Liver (tissue), 9 donors: ENCODE measurements around the gene ASPHD1. TPM values are rescaled to one million over a fixed set of nuclear protein-coding genes. Genes with fewer than 3 reads are reported as not detected.

Experiments
- DNase-seq: peaks from one replicate; pipeline ENCODE4 v3.0.0-alpha.2; 2017; ENCODE audit warnings: low spot score
- H3K27ac ChIP-seq, 2 donors: one replicate each; pipeline ENCODE4 v1.7.0; 2013; ENCODE audit warnings: inconsistent platforms in 2 of 2, low read length in 2 of 2, control low read depth in 1 of 2, low read depth in 1 of 2, mild to moderate bottlenecking in 1 of 2
- H3K27me3 ChIP-seq, 4 donors: one replicate each; pipeline versions ENCODE4 v1.6.1 to v1.7.0; 2013; ENCODE audit warnings: low read length in 3 of 4, inconsistent platforms in 1 of 4, mild to moderate bottlenecking in 1 of 4, moderate library complexity in 1 of 4; ENCODE audit not compliant: control insufficient read depth in 4 of 4, insufficient read depth in 4 of 4
- H3K36me3 ChIP-seq, 4 donors: one replicate each; pipeline versions ENCODE4 v1.6.1 to v1.7.0; 2013; ENCODE audit warnings: low read length in 3 of 4, mild to moderate bottlenecking in 3 of 4, low read depth in 1 of 4, moderate library complexity in 1 of 4; ENCODE audit not compliant: control insufficient read depth in 4 of 4, insufficient read depth in 3 of 4
- H3K4me1 ChIP-seq, 4 donors: one replicate each; pipeline versions ENCODE4 v1.6.1 to v1.7.0; 2013; ENCODE audit warnings: low read length in 3 of 4, mild to moderate bottlenecking in 3 of 4, moderate library complexity in 1 of 4; ENCODE audit not compliant: control insufficient read depth in 4 of 4, insufficient read depth in 4 of 4
- H3K4me3 ChIP-seq, 3 donors: one replicate each; pipeline versions ENCODE4 v1.6.1 to v1.7.0; 2013; ENCODE audit warnings: low read length in 3 of 3, control low read depth in 1 of 3, low read depth in 1 of 3, mild to moderate bottlenecking in 1 of 3
- H3K9ac ChIP-seq, 2 donors: one replicate each; pipeline ENCODE4 v1.7.0; 2013; ENCODE audit warnings: low read length in 2 of 2, mild to moderate bottlenecking in 2 of 2, moderate library complexity in 2 of 2, control low read depth in 1 of 2, low read depth in 1 of 2
- H3K9me3 ChIP-seq, 4 donors: one replicate each; pipeline versions ENCODE4 v1.6.1 to v1.7.0; 2013; ENCODE audit warnings: low read length in 3 of 4; ENCODE audit not compliant: control insufficient read depth in 4 of 4
- ATF3 ChIP-seq: IDR thresholded peaks from 2 replicates; pipeline ENCODE4 v1.6.1; 2016; ENCODE audit warnings: antibody characterized with exemption
- CTCF ChIP-seq: fragments of 150-350 bp; IDR thresholded peaks from 2 replicates; pipeline ENCODE4 v1.5.1; 2017; ENCODE audit warnings: improper control_type of control experiment, low read depth, low read length; ENCODE audit not compliant: missing input control
- EGR1 ChIP-seq, 2 donors: IDR thresholded peaks; 2 replicates each; pipeline ENCODE4 v1.6.1; 2016 to 2018; ENCODE audit warnings: antibody characterized with exemption in 2 of 2, low read depth in 2 of 2
- FOXA1 ChIP-seq: IDR thresholded peaks from 2 replicates; pipeline ENCODE4 v1.6.1; 2016; ENCODE audit warnings: antibody characterized with exemption
- FOXA2 ChIP-seq: IDR thresholded peaks from 2 replicates; pipeline ENCODE4 v1.6.1; 2016; ENCODE audit warnings: antibody characterized with exemption
- GABPA ChIP-seq, 2 donors: IDR thresholded peaks in 1 of 2; conservative IDR thresholded peaks in 1 of 2; 2 replicates each; pipeline ENCODE4 v1.6.1; 2016; ENCODE audit warnings: antibody characterized with exemption in 2 of 2, mild to moderate bottlenecking in 1 of 2, moderate library complexity in 1 of 2
- HNF4A ChIP-seq, 2 donors: conservative IDR thresholded peaks; 2 replicates each; pipeline ENCODE4 v1.6.1; 2016; ENCODE audit warnings: antibody characterized with exemption in 2 of 2, mild to moderate bottlenecking in 2 of 2
- HNF4G ChIP-seq: IDR thresholded peaks from 2 replicates; pipeline ENCODE4 v1.6.1; 2016; ENCODE audit warnings: antibody characterized with exemption
- JUND ChIP-seq, 2 donors: IDR thresholded peaks; 2 replicates each; pipeline ENCODE4 v1.6.1; 2016; ENCODE audit warnings: antibody characterized with exemption in 2 of 2
- MAX ChIP-seq: IDR thresholded peaks from 2 replicates; pipeline ENCODE4 v1.6.1; 2016; ENCODE audit warnings: antibody characterized with exemption
- NR2F2 ChIP-seq: IDR thresholded peaks from 2 replicates; pipeline ENCODE4 v1.6.1; 2016; ENCODE audit warnings: antibody characterized with exemption
- REST ChIP-seq: IDR thresholded peaks from 2 replicates; pipeline ENCODE4 v1.6.1; 2016; ENCODE audit warnings: antibody characterized with exemption, mild to moderate bottlenecking
- RXRA ChIP-seq, 2 donors: IDR thresholded peaks; 2 replicates each; pipeline ENCODE4 v1.6.1; 2017 to 2018; ENCODE audit warnings: antibody characterized with exemption in 2 of 2, mild to moderate bottlenecking in 1 of 2
- SP1 ChIP-seq: IDR thresholded peaks from 2 replicates; pipeline ENCODE4 v1.6.1; 2018; ENCODE audit warnings: antibody characterized with exemption, mild to moderate bottlenecking
- TAF1 ChIP-seq: conservative IDR thresholded peaks from 2 replicates; pipeline ENCODE4 v1.6.1; 2016; ENCODE audit warnings: antibody characterized with exemption, mild to moderate bottlenecking
- YY1 ChIP-seq: IDR thresholded peaks from 2 replicates; pipeline ENCODE4 v1.6.1; 2016; ENCODE audit warnings: antibody characterized with exemption, mild to moderate bottlenecking
- ZBTB33 ChIP-seq: IDR thresholded peaks from 2 replicates; pipeline ENCODE4 v1.6.1; 2016; ENCODE audit warnings: antibody characterized with exemption
- WGBS: extraction: QIAGEN DNeasy Blood & Tissue Kit; methylation state at CpG from one replicate; pipeline ENCODE4 v1.1.7; 2013; 5-methylcytosine and 5-hydroxymethylcytosine counted together
- polyA plus RNA-seq, 2 donors: library from polyadenylated mRNA; stranded (reverse) in 1 of 2; unstranded in 1 of 2; fragments of 200-250 nt in 1 of 2; fragments of >200 nt in 1 of 2; fragmentation: Nextera tagmentation in 1 of 2; extraction: Ambion mirVana in 1 of 2; gene quantifications; one replicate each; pipeline versions ENCODE4 v1.2.1 to v1.2.3, GENCODE V29; 2013 to 2015
- total RNA-seq, 2 donors: library from RNA; depleted of rRNA; stranded (reverse); fragments of >200 nt; gene quantifications; one replicate each; pipeline ENCODE4 v1.2.3, GENCODE V29; 2014
- donor health status: healthy.
- donor health status: healthy.
- donor health status: healthy.
- donor health status: healthy.
- donor health status: healthy.

ASPHD1 gene
- total and polyA plus RNA-seq, 4 donors: 0.25 to 0.28 TPM; not detected in 2

- WGBS: 92% methylated on average over 20 of the region's 20 CpGs
- no peaks in the 10 kb centered on the region for H3K27me3 ChIP-seq
- H3K27ac ChIP-seq: no peak overlapping the region
- DNase-seq: no peak
- no peaks in the 10 kb centered on the region for H3K9me3 ChIP-seq
- no peak for TF ChIP-seq TAF1
- H3K4me3 ChIP-seq: no peak overlapping the region
- no peaks in the 10 kb centered on the region for H3K4me1 ChIP-seq
- H3K9ac ChIP-seq: no peak overlapping the region
- H3K36me3 ChIP-seq: peaks cover 0 to 5% (median 3%) of the 10 kb centered on the region in 4 donors
Observed at GRCh38 chr16:29910819-29911675, 10.8 kb downstream of the ASPHD1 start.

- TF ChIP-seq CTCF: no peak
- TF ChIP-seq JUND (IDR thresholded peaks at IDR 0.05): no peak
- TF ChIP-seq MAX: no peak
- no peak for TF ChIP-seq REST
- no peak for TF ChIP-seq EGR1 (IDR thresholded peaks at IDR 0.05; ENCODE audit: low read depth in 2 of 2)
- no peak for TF ChIP-seq ZBTB33
- TF ChIP-seq SP1: no peak
- no peak for TF ChIP-seq FOXA2
- no peak for TF ChIP-seq ATF3
- no peak for TF ChIP-seq HNF4G
- no peak for TF ChIP-seq YY1
- no peak for TF ChIP-seq HNF4A (conservative IDR thresholded peaks at IDR 0.05)
- no peak for TF ChIP-seq RXRA (IDR thresholded peaks at IDR 0.05)
- TF ChIP-seq TAF1: no peak
- no peak for TF ChIP-seq GABPA (IDR thresholded peaks at IDR 0.05 in 1 of 2, conservative IDR thresholded peaks at IDR 0.05 in 1 of 2)
- TF ChIP-seq NR2F2: no peak
- no peak for TF ChIP-seq FOXA1
- WGBS: 82% methylated on average over 15 of the region's 15 CpGs
- H3K27ac ChIP-seq: no peak overlapping the region
- H3K27me3 ChIP-seq: no peaks in the 10 kb centered on the region
- no peaks in the 10 kb centered on the region for H3K9me3 ChIP-seq
- H3K4me3 ChIP-seq: no peak overlapping the region
- DNase-seq: no peak
- no peaks in the 10 kb centered on the region for H3K4me1 ChIP-seq
- peaks cover 0 to 5% (median 3%) of the 10 kb centered on the region in 4 donors for H3K36me3 ChIP-seq
- H3K9ac ChIP-seq: no peak overlapping the region
Observed at GRCh38 chr16:29911676-29912010, 11.4 kb downstream of the ASPHD1 start.
